T-cell (primary cell): ENCODE results near the gene TMEM164. TPM values are rescaled to one million over a fixed set of nuclear protein-coding genes. Genes with fewer than 3 reads are reported as not detected.
A peak's percentile ranks its signal among the peaks of the same experiment; 100 is the strongest.

ENCODE experiments used
- ATAC-seq, 4 experiments: fragments of 200-7000 bp in 3 of 4; fragments of 150-1000 bp in 1 of 4; cut with Tn5 transposase; replicated peaks in 1 of 4; 1 replicate in 3 of 4; 2 replicates in 1 of 4; pipeline ENCODE4 v1.10.0; 2021; ENCODE audit warnings: moderate library complexity in 3 of 4, mild to moderate bottlenecking in 2 of 4, moderate number of reproducible peaks in 1 of 4
- CTCF ChIA-PET, 2 donors: fragments of 300-600 bp; sonication (Branson Sonifier 250); formaldehyde crosslinking; loops; one replicate each; lab custom pipeline; 2022; ENCODE audit warnings: antibody characterized with exemption in 2 of 2; lab: Charles Lee
- POLR2A ChIA-PET, 2 donors: fragments of 300-600 bp; sonication (Branson Sonifier 250); formaldehyde crosslinking; loops; one replicate each; lab custom pipeline; 2022; ENCODE audit warnings: antibody characterized with exemption in 2 of 2; lab: Charles Lee
- DNase-seq, 35 experiments: peaks; one replicate each; pipeline versions ENCODE4 v3.0.0 to v3.0.0-alpha.2; 2013 to 2023
- H3K27ac ChIP-seq: one replicate; pipeline ENCODE4 v1.5.1; 2013; ENCODE audit warnings: low read length
- H3K27me3 ChIP-seq, 2 experiments: replicated peaks in 1 of 2; 1 replicate in 1 of 2; 2 replicates in 1 of 2; pipeline versions ENCODE4 v1.6.1 to v1.7.0; 2013; ENCODE audit warnings: low read length in 1 of 2, mixed read lengths in 1 of 2; ENCODE audit not compliant: control insufficient read depth in 2 of 2, insufficient read depth in 2 of 2; ENCODE audit errors: extremely low read depth in 1 of 2
- H3K36me3 ChIP-seq, 2 donors: 1 replicate in 1 of 2; 2 replicates in 1 of 2; pipeline versions ENCODE4 v1.6.1 to v1.7.0; 2013; ENCODE audit warnings: low read length in 1 of 2; ENCODE audit not compliant: control insufficient read depth in 2 of 2, insufficient read depth in 1 of 2; ENCODE audit errors: extremely low read depth in 1 of 2
- H3K4me1 ChIP-seq, 2 experiments: 1 replicate in 1 of 2; 2 replicates in 1 of 2; pipeline versions ENCODE4 v1.6.1 to v1.7.0; 2013; ENCODE audit warnings: low read length in 2 of 2, mixed read lengths in 1 of 2; ENCODE audit not compliant: insufficient read depth in 2 of 2, control insufficient read depth in 1 of 2; ENCODE audit errors: extremely low read depth in 1 of 2
- H3K4me3 ChIP-seq, 2 donors: 1 replicate in 1 of 2; 2 replicates in 1 of 2; pipeline versions ENCODE4 v1.5.1 to v1.7.0; 2013; ENCODE audit warnings: mild to moderate bottlenecking in 2 of 2, low read length in 1 of 2, moderate library complexity in 1 of 2; ENCODE audit not compliant: control insufficient read depth in 1 of 2; ENCODE audit errors: extremely low read depth in 1 of 2
- H3K9me3 ChIP-seq: 2 replicates; pipeline ENCODE4 v1.7.0; 2013
- H3K27ac Mint-ChIP-seq, 2 donors: one replicate each; pipeline ENCODE4 v1.8.0; 2020 to 2021; ENCODE audit warnings: mild to moderate bottlenecking in 2 of 2, mixed read lengths in 2 of 2
- H3K27me3 Mint-ChIP-seq, 2 donors: one replicate each; pipeline ENCODE4 v1.8.0; 2021 to 2022; ENCODE audit warnings: mixed read lengths in 2 of 2
- H3K36me3 Mint-ChIP-seq: one replicate; pipeline ENCODE4 v1.8.0; 2021; ENCODE audit warnings: mixed read lengths
- H3K4me1 Mint-ChIP-seq, 3 donors: one replicate each; pipeline ENCODE4 v1.8.0; 2020 to 2022; ENCODE audit warnings: mixed read lengths in 3 of 3, mild to moderate bottlenecking in 1 of 3
- H3K4me3 Mint-ChIP-seq, 3 donors: one replicate each; pipeline ENCODE4 v1.8.0; 2020 to 2022; ENCODE audit warnings: mild to moderate bottlenecking in 3 of 3, mixed read lengths in 3 of 3, moderate library complexity in 3 of 3
- H3K9me3 Mint-ChIP-seq, 3 donors: one replicate each; pipeline ENCODE4 v1.8.0; 2020 to 2022; ENCODE audit warnings: mixed read lengths in 3 of 3
- WGBS: methylation state at CpG from one replicate; pipeline ENCODE4 v1.1.5; 2013; ENCODE audit warnings: missing lambda C conversion rate; ENCODE audit not compliant: insufficient coverage; 5-methylcytosine and 5-hydroxymethylcytosine counted together
- total RNA-seq, 35 experiments: library from RNA in 6 of 35; stranded (reverse) in 6 of 35; fragments of 120-200 nt in 1 of 35; gene quantifications; one replicate each; pipeline versions ENCODE4 v1.2.1 to v1.2.4 and lab custom pipeline; 2013 to 2026

TMEM164 gene
- total RNA-seq, 5 donors from 2014 or later (not counting 1 experiment from before 2014, with no cell fraction given) = 16.9 to 20.6 (median 19.8) TPM

DNA sequence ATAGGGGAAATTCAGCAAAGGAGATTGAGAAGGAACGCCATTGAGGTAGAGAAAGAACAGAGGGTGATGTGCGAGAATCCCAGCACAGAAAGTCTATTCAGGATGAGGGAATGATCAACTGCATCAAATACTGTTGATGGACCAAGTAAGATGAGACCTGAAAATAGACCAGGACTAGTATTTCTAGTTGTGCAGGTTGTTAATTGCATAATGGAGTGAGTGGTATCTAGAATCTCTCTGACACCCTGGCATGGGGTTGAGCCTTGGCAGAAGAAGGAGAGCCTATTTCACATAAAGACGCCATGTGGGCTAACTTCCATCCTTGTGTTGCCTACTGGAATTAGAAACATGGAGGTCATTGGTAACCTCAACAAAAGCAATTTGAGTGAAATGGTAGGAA lies 135.6 kb downstream of the TMEM164 start:
- H3K4me1 Mint-ChIP-seq = peaks cover 0 to 3% (median 0%) of the 10 kb centered on the region in 3 donors
- no peak overlapping the region for H3K4me3 Mint-ChIP-seq

DNA sequence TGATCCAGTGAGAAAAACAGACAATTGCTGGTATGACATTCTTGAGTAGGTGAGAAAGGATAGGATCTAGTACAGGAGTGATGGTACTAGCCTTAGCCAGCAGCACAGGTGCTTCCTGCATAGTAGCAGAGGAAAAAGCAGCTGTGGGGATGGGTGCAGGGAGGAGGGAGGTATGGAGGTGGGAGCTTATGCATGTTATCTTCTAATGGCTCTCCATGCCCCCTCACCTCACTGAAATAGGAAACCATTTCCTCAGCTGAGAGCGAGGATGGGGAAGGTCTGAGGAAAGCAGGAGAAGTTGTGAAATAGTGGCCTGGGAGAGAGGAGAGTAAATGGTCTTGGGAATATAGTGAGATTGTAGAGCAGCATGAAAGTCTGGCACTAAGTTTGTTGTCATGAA lies 136.3 kb downstream of the TMEM164 start:
- H3K27me3 ChIP-seq = no peaks in the 10 kb centered on the region
- POLR2A ChIA-PET = no interaction called here
- H3K9me3 ChIP-seq = no peaks in the 10 kb centered on the region
- CTCF ChIA-PET = no interaction called here
- H3K27ac ChIP-seq = no peak overlapping the region
- H3K4me3 ChIP-seq = no peak overlapping the region
- H3K27ac Mint-ChIP-seq = no peak overlapping the region
- no peaks in the 10 kb centered on the region for H3K36me3 Mint-ChIP-seq
- ATAC-seq = no peak
- H3K27me3 Mint-ChIP-seq = no peaks in the 10 kb centered on the region
- no peaks in the 10 kb centered on the region for H3K36me3 ChIP-seq
- peaks cover 0 to 3% (median 0%) of the 10 kb centered on the region in 3 donors for H3K4me1 Mint-ChIP-seq
- 100% methylated on average over 1 of the region's 1 CpG for WGBS
- DNase-seq = no peak
- H3K4me1 ChIP-seq = no peaks in the 10 kb centered on the region
- H3K4me3 Mint-ChIP-seq = no peak overlapping the region
- H3K9me3 Mint-ChIP-seq = no peaks in the 10 kb centered on the region

More for the DNA sequence above, 135.6 kb downstream of the TMEM164 start:
- Histone ChIP-seq H3K9me3 (no peaks in the 10 kb centered on the region), H3K36me3 (no peaks in the 10 kb centered on the region), H3K27me3 (no peaks in the 10 kb centered on the region), H3K27ac (no peak overlapping the region), H3K4me1 (no peaks in the 10 kb centered on the region), H3K4me3 (no peak overlapping the region)
- WGBS = no CpG with 5 or more reads among the region's 3 CpGs
- H3K36me3 Mint-ChIP-seq = peaks cover 5% of the 10 kb centered on the region
- ATAC-seq = no peak
- POLR2A ChIA-PET = no interaction called here
- no peak overlapping the region for H3K27ac Mint-ChIP-seq
- no peak for DNase-seq
- CTCF ChIA-PET = no interaction called here
- H3K27me3 Mint-ChIP-seq = no peaks in the 10 kb centered on the region
- H3K9me3 Mint-ChIP-seq = no peaks in the 10 kb centered on the region

DNA sequence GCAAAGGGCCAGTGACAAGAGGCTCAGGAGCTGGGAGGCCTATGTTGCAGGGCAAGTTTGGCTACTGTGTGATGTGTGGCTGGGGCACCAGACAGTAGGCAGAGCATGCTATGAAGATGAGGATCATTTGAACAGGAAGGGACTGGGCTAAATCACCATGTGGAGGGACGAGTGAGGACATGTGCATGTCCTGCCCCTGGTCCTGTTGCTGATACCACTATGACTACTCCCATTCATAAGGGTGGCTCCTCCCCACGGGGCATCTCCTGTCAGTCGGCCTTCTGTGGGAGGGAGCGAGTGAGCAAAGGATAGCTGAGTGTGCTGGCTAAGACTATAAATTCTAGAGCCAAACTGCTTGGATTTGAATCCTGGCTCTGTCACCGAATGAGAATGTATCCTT lies 139.2 kb downstream of the TMEM164 start:
- H3K4me1 ChIP-seq = peaks cover 0 to 4% of the 10 kb centered on the region in 2 experiments
- CTCF ChIA-PET = interaction anchor here (1.3 to 1.5 kb wide), 3 partner anchors 15 to 270 kb away, joined by 3 to 4 read pairs (median 3); no protein-coding TSS in a partner anchor
- peak overlapping the region in 1 of 2 donors; percentile 3 for H3K27ac Mint-ChIP-seq
- H3K9me3 Mint-ChIP-seq = no peaks in the 10 kb centered on the region
- peaks cover 0 to 11% (median 3%) of the 10 kb centered on the region in 3 donors for H3K4me1 Mint-ChIP-seq
- no peak overlapping the region for H3K4me3 Mint-ChIP-seq
- H3K9me3 ChIP-seq = no peaks in the 10 kb centered on the region
- no peak overlapping the region for H3K27ac ChIP-seq
- no CpG with 5 or more reads among the region's 5 CpGs for WGBS
- no peaks in the 10 kb centered on the region for H3K27me3 Mint-ChIP-seq
- POLR2A ChIA-PET = no interaction called here
- H3K36me3 ChIP-seq = no peaks in the 10 kb centered on the region
- ATAC-seq (no peak), DNase-seq (no peak)
- no peaks in the 10 kb centered on the region for H3K36me3 Mint-ChIP-seq
- H3K27me3 ChIP-seq = no peaks in the 10 kb centered on the region
- H3K4me3 ChIP-seq = no peak overlapping the region

DNA sequence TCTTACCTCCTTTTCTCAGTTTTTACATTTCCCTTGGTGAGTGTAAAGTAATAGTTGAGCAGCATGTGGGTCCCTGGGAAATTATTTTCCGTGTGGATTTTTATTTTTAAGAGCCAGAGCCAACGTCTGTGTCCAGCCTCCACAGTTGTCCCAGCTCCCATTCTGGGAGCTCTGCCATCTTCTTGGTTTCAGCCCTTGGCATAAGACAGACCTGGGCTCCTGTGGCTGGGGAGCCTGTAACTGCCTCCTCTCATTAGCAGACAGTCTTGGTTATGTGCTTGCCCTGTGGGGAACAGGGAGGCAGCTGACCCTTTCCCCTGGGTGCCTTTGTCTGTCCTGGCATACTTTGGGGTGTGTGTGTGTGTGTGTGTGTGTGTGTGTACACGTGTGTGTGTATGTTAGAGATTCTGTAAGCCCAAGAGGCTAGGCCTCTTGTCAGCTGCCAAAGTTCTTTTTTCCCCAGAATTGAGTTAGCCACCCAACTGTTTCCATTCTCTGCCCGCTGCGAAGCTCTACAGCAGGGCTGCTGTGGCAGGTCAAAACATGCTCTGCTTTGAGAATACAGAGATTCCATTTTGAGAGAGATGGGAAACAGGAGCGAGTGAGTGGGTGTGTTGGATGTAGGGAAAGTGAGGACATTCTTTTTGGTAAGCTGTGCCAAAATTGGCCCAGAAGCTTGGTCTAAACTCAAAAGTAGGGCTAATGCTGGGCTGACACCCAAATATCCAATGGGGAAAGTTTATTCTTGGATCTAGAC lies 140.7 kb downstream of the TMEM164 start:
- WGBS = 100% methylated on average over 2 of the region's 6 CpGs

DNA sequence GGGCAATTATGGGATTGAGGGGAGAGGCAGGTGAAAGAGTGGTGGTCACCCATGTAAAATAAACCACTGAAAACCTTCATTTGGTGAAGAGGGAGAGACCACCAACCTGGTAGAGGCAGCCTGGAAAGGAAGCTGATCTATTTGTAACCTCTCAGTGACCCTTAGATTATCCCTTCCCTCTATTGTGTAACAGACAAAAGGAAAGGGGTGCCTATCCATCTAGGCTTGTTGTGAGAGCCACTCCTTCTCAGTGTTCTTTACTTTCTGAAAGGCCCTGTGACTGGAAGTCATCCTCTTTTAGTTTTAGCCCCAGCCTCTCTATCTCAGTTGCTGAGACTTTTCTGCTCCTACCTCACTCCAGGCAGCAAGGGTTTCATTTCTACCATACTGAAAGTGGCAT lies 142.4 kb downstream of the TMEM164 start:
- H3K4me3 ChIP-seq = no peak overlapping the region
- Mint-ChIP-seq H3K4me3 (no peak overlapping the region), H3K27me3 (peaks cover 0 to 7% of the 10 kb centered on the region in 2 donors), H3K9me3 (no peaks in the 10 kb centered on the region), H3K4me1 (peaks cover 0 to 11% (median 3%) of the 10 kb centered on the region in 3 donors), H3K27ac (no peak overlapping the region), H3K36me3 (peaks cover 19% of the 10 kb centered on the region)
- POLR2A ChIA-PET = interaction anchor here in 1 of 2 donors (0.6 kb wide), 1 partner anchor 617 kb away, joined by 5 read pairs; no protein-coding TSS in a partner anchor
- no peaks in the 10 kb centered on the region for H3K9me3 ChIP-seq
- H3K36me3 ChIP-seq = peaks cover 0 to 2% of the 10 kb centered on the region in 2 donors
- no peak overlapping the region for H3K27ac ChIP-seq
- no peaks in the 10 kb centered on the region for H3K27me3 ChIP-seq
- CTCF ChIA-PET = interaction anchor here (1.4 to 6.0 kb wide), 6 partner anchors 8 to 432 kb away, joined by 3 to 64 read pairs (median 16); no protein-coding TSS in a partner anchor
- no peak for DNase-seq
- H3K4me1 ChIP-seq = peaks cover 0 to 4% of the 10 kb centered on the region in 2 experiments
- ATAC-seq = no peak

More for the DNA sequence above, 140.7 kb downstream of the TMEM164 start:
- no peak overlapping the region for H3K4me3 ChIP-seq
- Mint-ChIP-seq H3K27ac (no peak overlapping the region), H3K36me3 (peaks cover 10% of the 10 kb centered on the region), H3K4me1 (peaks cover 0 to 11% (median 3%) of the 10 kb centered on the region in 3 donors), H3K4me3 (no peak overlapping the region), H3K27me3 (no peaks in the 10 kb centered on the region), H3K9me3 (no peaks in the 10 kb centered on the region)
- no peaks in the 10 kb centered on the region for H3K27me3 ChIP-seq
- H3K4me1 ChIP-seq = peaks cover 0 to 4% of the 10 kb centered on the region in 2 experiments
- DNase-seq = no peak
- no peak for ATAC-seq
- no peaks in the 10 kb centered on the region for H3K9me3 ChIP-seq
- H3K36me3 ChIP-seq = no peaks in the 10 kb centered on the region
- CTCF ChIA-PET = interaction anchor here (0.7 to 1.5 kb wide), 4 partner anchors 15 to 1530 kb away, joined by 3 to 5 read pairs (median 3); no protein-coding TSS in a partner anchor
- no peak overlapping the region for H3K27ac ChIP-seq
- POLR2A ChIA-PET = interaction anchor here in 1 of 2 donors (0.6 kb wide), 1 partner anchor 12 kb away, joined by 3 read pairs; no protein-coding TSS in a partner anchor

DNA sequence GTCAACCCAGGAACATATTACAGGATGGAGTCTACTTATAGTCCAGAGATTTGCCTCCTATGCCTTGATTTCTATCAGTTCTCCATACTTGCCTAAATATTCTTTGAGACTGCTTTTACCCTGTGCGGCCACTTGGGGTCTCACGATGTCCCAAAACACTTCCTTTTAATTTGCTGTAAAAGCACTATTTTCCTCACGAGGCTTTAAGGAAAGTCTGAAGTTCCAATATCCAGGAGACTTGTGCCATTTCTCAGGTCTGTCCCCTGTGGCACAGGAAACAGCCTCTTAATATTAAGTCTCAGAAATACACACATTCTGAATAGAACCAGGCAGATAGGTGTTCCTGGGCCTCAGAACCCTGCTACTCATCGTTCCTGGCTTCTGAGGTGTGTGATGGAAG lies 142.9 kb downstream of the TMEM164 start:
- peaks cover 0 to 4% of the 10 kb centered on the region in 2 experiments for H3K4me1 ChIP-seq
- H3K4me1 Mint-ChIP-seq = peaks cover 0 to 11% (median 3%) of the 10 kb centered on the region in 3 donors
- DNase-seq (peak in 8 of 35 experiments; percentile 5 to 37 (median 9)), ATAC-seq (peak in 2 of 4 experiments; percentile 48 to 57)
- H3K9me3 Mint-ChIP-seq = no peaks in the 10 kb centered on the region
- no peak overlapping the region for H3K4me3 Mint-ChIP-seq
- H3K27ac Mint-ChIP-seq = no peak overlapping the region
- H3K36me3 ChIP-seq = peaks cover 0 to 2% of the 10 kb centered on the region in 2 donors
- ChIA-PET CTCF (interaction anchor here (0.5 to 6.0 kb wide), 29 partner anchors 8 to 953 kb away, joined by 3 to 64 read pairs (median 4); no protein-coding TSS in a partner anchor), POLR2A (interaction anchor here in 1 of 2 donors (0.6 kb wide), 1 partner anchor 618 kb away, joined by 5 read pairs; no protein-coding TSS in a partner anchor)
- no peak overlapping the region for H3K27ac ChIP-seq
- H3K4me3 ChIP-seq = no peak overlapping the region
- peaks cover 0 to 7% of the 10 kb centered on the region in 2 donors for H3K27me3 Mint-ChIP-seq
- H3K36me3 Mint-ChIP-seq = peaks cover 19% of the 10 kb centered on the region
- no CpG with 5 or more reads among the region's 4 CpGs for WGBS
- H3K27me3 ChIP-seq = no peaks in the 10 kb centered on the region
- no peaks in the 10 kb centered on the region for H3K9me3 ChIP-seq
